ENCODE results near the gene RGL3. TPM values are rescaled to one million over a fixed set of nuclear protein-coding genes. Genes with fewer than 3 reads are reported as not detected.

The RGL3 gene
- total and polyA plus RNA-seq, 10 of the 15 experiments (the other 5 are each of a cell fraction or from before 2014, with no cell fraction given): not detected

GRCh38 chr19:11450570-11451326 lies 31.6 kb upstream of the RGL3 start (continued):
- no peak for TF ChIP-seq IRF5 (IDR thresholded peaks at IDR 0.05; ENCODE audit: borderline replicate concordance)
- no peak for TF ChIP-seq NFXL1 (IDR thresholded peaks at IDR 0.05; ENCODE audit: borderline replicate concordance)
- no peak for TF ChIP-seq SRF (IDR thresholded peaks at IDR 0.05; ENCODE audit: low read depth in 2 of 2, low read length in 2 of 2)
- no peak for TF ChIP-seq ASH2L (IDR thresholded peaks at IDR 0.05; ENCODE audit: borderline replicate concordance, low read depth)
- TF ChIP-seq POU2F2 (IDR thresholded peaks at IDR 0.05; ENCODE audit: borderline replicate concordance, low read depth, low read length): no peak
- no peak for TF ChIP-seq RCOR1 (conservative IDR thresholded peaks at IDR 0.05; ENCODE audit: low read depth, low read length)
- no peak for TF ChIP-seq KLF5 (IDR thresholded peaks at IDR 0.05; ENCODE audit: partially characterized antibody)
- no peak for TF ChIP-seq EP300 (IDR thresholded peaks at IDR 0.05; ENCODE audit: borderline replicate concordance in 1 of 2, control insufficient read depth in 1 of 2, low read depth in 2 of 2, low read length in 2 of 2)
- TF ChIP-seq CREM (IDR thresholded peaks at IDR 0.05; ENCODE audit: low read depth): no peak
- no peak for TF ChIP-seq ZBTB40 (IDR thresholded peaks at IDR 0.05; ENCODE audit: borderline replicate concordance)
- no peak for TF ChIP-seq ZBTB4 (CRISPR knock-in tag; IDR thresholded peaks at IDR 0.05)

Data from GM12878 (cell line).